HG03097 (cell line): Measurements from ENCODE around the gene C19orf25.
"Not testable (repeated sequence)": the region's sequence is repeated elsewhere in the genome, so short reads cannot be mapped to it uniquely, and the experiment has no call there.

Experiments
- ATAC-seq: cut with Tn5 transposase; IDR thresholded peaks from one replicate; pipeline ENCODE4 v1.9.1; 2021; ENCODE audit not compliant: unreplicated experiment, low FRiP score

Gene C19orf25

GRCh38 chr19:1512671-1513498, 33.9 kb upstream of the C19orf25 start, which contains the start of gene ADAMTSL5:
Gene ADAMTSL5, minus strand, starts transcription at chr19:1513019. Its CDS starts 2,076 bp downstream, at chr19:1510943.
- no peak for ATAC-seq

- ATAC-seq = no peak
Observed at GRCh38 chr19:1511318-1512317, 32.6 kb upstream of the C19orf25 start.

- no peak for ATAC-seq
Observed at GRCh38 chr19:1510807-1511206, 31.8 kb upstream of the C19orf25 start.

- no peak for ATAC-seq
Observed at GRCh38 chr19:1510442-1510806, 31.4 kb upstream of the C19orf25 start.

- no peak for ATAC-seq
Observed at GRCh38 chr19:1509602-1510441, 30.8 kb upstream of the C19orf25 start.

- no peak for ATAC-seq
Observed at GRCh38 chr19:1508507-1508856, 29.5 kb upstream of the C19orf25 start.

- no peak for ATAC-seq
Observed at GRCh38 chr19:1507763-1508506, 28.9 kb upstream of the C19orf25 start.

GRCh38 chr19:1507192-1507660, 28.2 kb upstream of the C19orf25 start:
- ATAC-seq = no peak

GRCh38 chr19:1505991-1506881, 27.2 kb upstream of the C19orf25 start:
- no peak for ATAC-seq

- ATAC-seq = no peak
Observed at GRCh38 chr19:1505012-1505411, 26.0 kb upstream of the C19orf25 start.

- no peak for ATAC-seq
Observed at GRCh38 chr19:1503925-1504773, 25.1 kb upstream of the C19orf25 start.

- no peak for ATAC-seq
Observed at GRCh38 chr19:1503089-1503924, 24.3 kb upstream of the C19orf25 start.

- ATAC-seq = no peak
Observed at GRCh38 chr19:1502433-1503088, 23.5 kb upstream of the C19orf25 start.

- no peak for ATAC-seq
Observed at GRCh38 chr19:1501200-1501595, 22.2 kb upstream of the C19orf25 start.

- ATAC-seq = not testable (repeated sequence)
Observed at GRCh38 chr19:1499231-1499630, 20.2 kb upstream of the C19orf25 start.

GRCh38 chr19:1497578-1498235, 18.7 kb upstream of the C19orf25 start:
- no peak for ATAC-seq
